Spinal cord (tissue), 10 donors: Measurements from ENCODE around the gene PRKAR2B. TPM values are rescaled to one million over a fixed set of nuclear protein-coding genes. Genes with fewer than 3 reads are reported as not detected.
A peak's percentile ranks its signal among the peaks of the same experiment; 100 is the strongest.
"Not testable (repeated sequence)": the region's sequence is repeated elsewhere in the genome, so short reads cannot be mapped to it uniquely, and the experiment has no call there.

Experiments
- DNase-seq, 6 donors: peaks; one replicate each; pipeline versions ENCODE4 v3.0.0 to v3.0.0-alpha.2; 2013 to 2015; ENCODE audit warnings: low spot score in 6 of 6, low read depth in 4 of 6
- H3K27ac ChIP-seq: one replicate; pipeline ENCODE4 v1.5.1; 2013; ENCODE audit warnings: low read depth, low read length, control low read depth
- H3K27me3 ChIP-seq: one replicate; pipeline ENCODE4 v1.6.1; 2013; ENCODE audit warnings: low read length; ENCODE audit not compliant: control insufficient read depth, insufficient read depth
- H3K36me3 ChIP-seq: one replicate; pipeline ENCODE4 v1.6.1; 2013; ENCODE audit warnings: low read length; ENCODE audit not compliant: control insufficient read depth, insufficient read depth
- H3K4me1 ChIP-seq: one replicate; pipeline ENCODE4 v1.6.1; 2013; ENCODE audit warnings: low read length; ENCODE audit not compliant: control insufficient read depth, insufficient read depth
- H3K4me3 ChIP-seq: one replicate; pipeline ENCODE4 v1.5.1; 2013; ENCODE audit warnings: low read depth, low read length, control low read depth
- H3K9me3 ChIP-seq: one replicate; pipeline ENCODE4 v1.6.1; 2013; ENCODE audit warnings: low read length; ENCODE audit not compliant: control insufficient read depth, insufficient read depth
- WGBS: methylation state at CpG from one replicate; pipeline ENCODE4 v1.1.5; 2013; ENCODE audit warnings: missing lambda C conversion rate; ENCODE audit not compliant: insufficient coverage; 5-methylcytosine and 5-hydroxymethylcytosine counted together
- polyA plus RNA-seq, 2 donors: library from polyadenylated mRNA; unstranded; fragments of 120-200 nt; gene quantifications; one replicate each; pipeline ENCODE4 v1.2.1, GENCODE V29; 2013; ENCODE audit not compliant: insufficient read length in 2 of 2
- total RNA-seq, 2 donors: library from RNA; depleted of rRNA in 1 of 2; stranded (reverse); fragments of 120-200 nt in 1 of 2; fragments of >200 nt in 1 of 2; gene quantifications; one replicate each; pipeline versions ENCODE4 v1.2.3 to v1.2.4, GENCODE V29; 2013 to 2014
- donor health status: healthy.

The PRKAR2B gene
- total and polyA plus RNA-seq, 4 donors, result 22.2 to 96.0 (median 70.9) TPM

DNA sequence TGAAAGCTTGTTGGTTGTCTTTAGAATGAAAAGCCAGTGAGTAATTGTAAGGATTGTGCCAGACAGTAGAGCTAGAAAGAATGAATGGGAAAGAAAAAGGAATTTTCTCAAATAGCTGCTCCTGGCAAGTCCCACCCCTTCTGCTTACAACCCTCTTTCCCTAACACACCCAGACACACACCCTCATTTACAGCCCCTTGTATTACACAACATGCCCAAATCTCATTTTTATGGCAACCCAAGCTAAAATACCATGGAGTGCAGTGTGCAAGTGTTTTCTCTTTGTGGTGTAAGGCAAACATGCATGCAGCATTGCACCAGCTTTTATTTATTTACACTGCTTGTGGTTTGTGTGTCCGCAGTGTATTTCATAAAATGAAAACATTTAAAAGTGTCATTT is 1.5 kb downstream of the PRKAR2B start:
- Histone ChIP-seq H3K9me3 (no peaks in the 10 kb centered on the region), H3K27ac (no peak overlapping the region), H3K4me3 (peak overlapping the region; percentile 79), H3K27me3 (no peaks in the 10 kb centered on the region), H3K36me3 (no peaks in the 10 kb centered on the region), H3K4me1 (no peaks in the 10 kb centered on the region)
- peak in 3 of 6 donors; percentile 36 to 78 (median 59) for DNase-seq
- no CpG with 5 or more reads among the region's 1 CpG for WGBS

DNA sequence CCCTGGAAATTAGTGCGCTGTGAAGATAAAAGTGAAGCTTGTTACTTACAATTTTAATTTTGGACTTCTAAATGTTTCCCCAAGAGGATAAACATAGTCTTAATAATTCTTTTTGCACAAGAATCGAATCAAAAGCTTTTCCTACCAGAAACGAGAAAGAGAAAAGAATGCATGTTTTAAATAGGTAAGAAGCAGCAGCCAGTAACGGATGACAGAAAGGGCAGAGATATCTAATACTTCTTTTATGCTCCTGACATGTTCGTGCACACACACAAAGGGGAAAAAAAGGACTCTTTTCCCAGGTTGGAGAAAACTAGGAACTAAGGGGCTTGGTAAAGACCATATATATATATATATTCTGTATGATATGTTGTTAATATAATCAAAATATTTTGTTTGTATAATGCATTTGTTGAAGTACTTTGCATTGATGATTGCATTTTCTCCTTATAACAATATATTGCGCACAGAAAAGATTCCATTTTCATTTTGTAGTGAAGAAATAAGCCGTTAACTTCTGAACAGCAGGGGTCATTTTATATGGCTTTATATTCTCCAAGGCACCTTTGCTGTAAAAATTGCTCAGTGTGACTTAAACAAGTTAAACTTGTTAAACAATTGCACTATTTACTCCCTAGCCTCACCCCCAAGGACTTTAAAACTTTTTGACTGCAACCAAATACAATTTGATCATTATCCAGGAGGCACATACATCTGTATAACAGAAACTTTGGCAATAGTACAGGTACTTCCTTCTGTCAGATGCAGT is 2.2 kb downstream of the PRKAR2B start:
- Histone ChIP-seq H3K4me3 (peak overlapping the region; percentile 79), H3K27ac (no peak overlapping the region), H3K27me3 (no peaks in the 10 kb centered on the region), H3K9me3 (no peaks in the 10 kb centered on the region), H3K4me1 (no peaks in the 10 kb centered on the region), H3K36me3 (no peaks in the 10 kb centered on the region)
- peak in 1 of 6 donors; percentile 67 for DNase-seq
- no CpG with 5 or more reads among the region's 7 CpGs for WGBS

- no peaks in the 10 kb centered on the region for H3K36me3 ChIP-seq
- no peak overlapping the region for H3K27ac ChIP-seq
- WGBS, result 90% methylated on average over 6 of the region's 10 CpGs
- no peaks in the 10 kb centered on the region for H3K4me1 ChIP-seq
- H3K4me3 ChIP-seq, result no peak overlapping the region
- H3K9me3 ChIP-seq, result no peaks in the 10 kb centered on the region
- DNase-seq, result no peak
- H3K27me3 ChIP-seq, result no peaks in the 10 kb centered on the region
These were observed 3.6 kb downstream of the PRKAR2B start for GRCh38 chr7:107047902-107048782.

DNA sequence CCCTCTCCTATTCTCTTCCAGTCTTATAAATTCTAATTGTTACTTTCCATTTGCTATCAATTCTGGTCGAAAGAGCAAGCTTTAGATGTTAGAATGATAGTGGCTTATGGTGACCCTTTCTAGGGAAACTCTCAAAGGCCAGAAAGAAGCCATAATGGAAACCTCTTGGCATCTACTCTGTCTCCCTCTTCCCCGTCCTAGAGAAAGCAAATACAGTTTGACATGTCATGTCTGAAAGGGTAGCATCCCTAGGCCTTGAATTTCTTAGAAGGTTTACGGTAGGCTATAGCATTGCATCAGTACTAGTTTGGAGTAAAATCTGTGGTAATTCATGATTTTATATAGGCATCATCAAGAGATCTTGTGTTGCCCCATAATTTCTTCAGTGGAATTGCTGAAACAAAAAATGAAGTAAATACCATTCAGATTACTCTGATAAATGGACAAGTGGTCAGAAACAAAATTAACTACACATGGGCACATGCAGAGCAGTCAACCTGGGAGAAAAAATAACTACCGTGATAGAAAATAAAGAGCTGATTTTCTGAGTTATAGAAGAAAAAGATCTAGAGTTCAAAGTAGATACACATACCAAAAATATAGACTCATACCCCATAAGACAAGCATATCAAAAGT is 4.4 kb downstream of the PRKAR2B start:
- WGBS, result 90% methylated on average over 1 of the region's 4 CpGs
- Histone ChIP-seq H3K36me3 (no peaks in the 10 kb centered on the region), H3K9me3 (no peaks in the 10 kb centered on the region), H3K27me3 (no peaks in the 10 kb centered on the region), H3K27ac (no peak overlapping the region), H3K4me3 (no peak overlapping the region), H3K4me1 (no peaks in the 10 kb centered on the region)
- no peak for DNase-seq

GRCh38 chr7:107049480-107049879 is 5.0 kb downstream of the PRKAR2B start:
- H3K4me3 ChIP-seq, result no peak overlapping the region

DNA sequence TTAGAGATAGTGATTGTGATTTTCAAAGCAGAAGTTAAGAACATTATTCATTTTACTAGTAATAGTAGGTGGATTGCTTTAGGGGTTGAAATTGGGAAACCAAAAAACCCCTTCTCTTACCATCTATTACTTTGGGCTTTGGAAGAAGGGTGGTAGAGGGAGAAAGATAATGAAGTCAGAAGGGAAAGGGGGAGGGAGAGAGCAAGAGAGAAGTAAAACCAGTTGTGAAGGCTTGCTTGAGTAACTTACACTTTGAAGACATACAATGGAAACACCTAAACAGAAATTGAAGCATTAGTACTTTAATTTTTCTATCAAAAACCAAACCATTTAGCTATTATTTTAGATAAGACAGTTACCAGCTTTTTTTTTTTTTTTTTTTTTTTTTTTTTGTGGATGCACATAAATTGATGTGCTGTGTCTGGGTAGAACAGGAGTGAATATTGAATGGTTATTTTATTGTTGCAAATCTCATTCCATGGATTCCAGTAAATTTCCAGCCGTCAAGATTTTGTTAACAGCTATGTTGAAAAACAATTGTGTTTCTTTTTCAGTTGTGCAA is 5.5 kb downstream of the PRKAR2B start:
- H3K4me1 ChIP-seq, result no peaks in the 10 kb centered on the region
- 80% methylated on average over 1 of the region's 1 CpG for WGBS
- H3K9me3 ChIP-seq, result no peaks in the 10 kb centered on the region
- H3K27ac ChIP-seq, result no peak overlapping the region
- DNase-seq, result no peak
- no peak overlapping the region for H3K4me3 ChIP-seq
- no peaks in the 10 kb centered on the region for H3K27me3 ChIP-seq
- no peaks in the 10 kb centered on the region for H3K36me3 ChIP-seq

More at GRCh38 chr7:107049480-107049879, 5.0 kb downstream of the PRKAR2B start:
- Histone ChIP-seq H3K36me3 (no peaks in the 10 kb centered on the region), H3K27ac (no peak overlapping the region), H3K27me3 (no peaks in the 10 kb centered on the region), H3K4me1 (no peaks in the 10 kb centered on the region), H3K9me3 (no peaks in the 10 kb centered on the region)
- no CpG with 5 or more reads among the region's 1 CpG for WGBS
- no peak for DNase-seq

DNA sequence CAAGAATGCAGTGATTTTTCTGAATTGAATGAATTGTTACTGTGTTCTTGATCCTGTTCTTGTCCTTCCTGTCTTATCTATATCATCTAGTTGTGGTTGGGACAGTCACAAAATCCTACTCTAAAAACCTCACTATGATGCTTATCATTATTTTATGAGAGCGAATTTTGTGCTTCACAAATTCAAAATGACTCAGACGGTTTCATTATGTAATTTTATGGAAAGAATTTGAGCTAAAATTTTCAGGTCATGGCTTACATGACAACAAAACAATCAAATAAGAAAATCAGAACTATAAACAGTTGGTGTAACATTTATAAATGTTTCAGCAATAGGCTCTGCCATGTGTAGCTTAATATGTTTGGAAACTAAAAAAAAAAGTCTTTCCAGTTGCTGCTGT is 6.9 kb downstream of the PRKAR2B start:
- no peaks in the 10 kb centered on the region for H3K27me3 ChIP-seq
- WGBS, result no CpG with 5 or more reads among the region's 2 CpGs

GRCh38 chr7:107054965-107055364 is 10.5 kb downstream of the PRKAR2B start:
- H3K4me3 ChIP-seq, DNase-seq, H3K9me3 ChIP-seq, H3K36me3 ChIP-seq, H3K27me3 ChIP-seq, H3K27ac ChIP-seq, H3K4me1 ChIP-seq: not testable (repeated sequence)
- WGBS, result no CpG with 5 or more reads among the region's 1 CpG

More for the DNA sequence above, 6.9 kb downstream of the PRKAR2B start:
- no peak for DNase-seq
- Histone ChIP-seq H3K27ac (no peak overlapping the region), H3K4me1 (no peaks in the 10 kb centered on the region), H3K4me3 (no peak overlapping the region), H3K9me3 (no peaks in the 10 kb centered on the region), H3K36me3 (no peaks in the 10 kb centered on the region)

DNA sequence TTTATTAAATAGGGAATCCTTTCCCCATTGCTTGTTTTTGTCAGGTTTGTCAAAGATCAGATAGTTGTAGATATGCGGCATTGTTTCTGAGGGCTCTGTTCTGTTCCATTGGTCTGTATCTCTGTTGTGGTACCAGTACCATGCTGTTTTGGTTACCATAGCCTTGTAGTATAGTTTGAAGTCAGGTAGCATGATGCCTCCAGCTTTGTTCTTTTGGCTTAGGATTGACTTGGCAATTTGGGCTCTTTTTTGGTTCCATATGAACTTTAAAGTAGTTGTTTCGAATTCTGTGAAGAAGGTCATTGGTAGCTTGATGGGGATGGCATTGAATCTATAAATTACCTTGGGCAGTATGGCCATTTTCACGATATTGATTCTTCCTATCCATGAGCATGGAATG is 11.6 kb downstream of the PRKAR2B start:
- WGBS, result no CpG with 5 or more reads among the region's 3 CpGs
- DNase-seq, H3K36me3 ChIP-seq, H3K4me1 ChIP-seq, H3K9me3 ChIP-seq, H3K4me3 ChIP-seq, H3K27ac ChIP-seq, H3K27me3 ChIP-seq: not testable (repeated sequence)
